K562 (cell line): ENCODE data around the gene ATP6V0D1. TPM values are rescaled to one million over a fixed set of nuclear protein-coding genes. Genes with fewer than 3 reads are reported as not detected.

Source experiments
- ARID1B ChIP-seq: fragments of 450-650 bp; IDR thresholded peaks from 2 replicates; pipeline ENCODE4 v1.6.1; 2016; ENCODE audit warnings: antibody characterized with exemption, mild to moderate bottlenecking, inconsistent platforms
- ARID3B ChIP-seq: fragments of 250-450 bp; sonication (Bioruptor Pico); IDR thresholded peaks from 2 replicates; pipeline ENCODE4 v1.4.0; 2020; ENCODE audit warnings: borderline replicate concordance
- ATF2 ChIP-seq: sonication (generic); formaldehyde crosslinking; IDR thresholded peaks from 2 replicates; pipeline ENCODE4 v1.8.1; 2022; ENCODE audit warnings: missing genetic modification reagents
- ATF4 ChIP-seq: fragments of 450-650 bp; formaldehyde crosslinking; IDR thresholded peaks from 2 replicates; pipeline ENCODE4 v1.4.0; 2022; ENCODE audit warnings: mild to moderate bottlenecking, moderate library complexity
- CBX5 ChIP-seq: IDR thresholded peaks from 2 replicates; pipeline ENCODE4 v1.6.1; 2014; ENCODE audit warnings: low read depth, borderline replicate concordance
- CC2D1A ChIP-seq: fragments of 450-650 bp; IDR thresholded peaks from 2 replicates; pipeline ENCODE4 v1.6.1; 2017; ENCODE audit warnings: mild to moderate bottlenecking
- EP300 ChIP-seq: IDR thresholded peaks from 2 replicates; pipeline ENCODE4 v1.6.1; 2012; ENCODE audit warnings: low read length, improper control_type of control experiment
- EP400 ChIP-seq: fragments of 450-650 bp; IDR thresholded peaks from 2 replicates; pipeline ENCODE4 v1.6.1; 2017; ENCODE audit warnings: antibody characterized with exemption, mild to moderate bottlenecking, moderate library complexity
- FOXA3 ChIP-seq, 2 experiments: fragments of 450-650 bp in 1 of 2; sonication (generic) in 1 of 2; formaldehyde crosslinking; IDR thresholded peaks in 1 of 2; conservative IDR thresholded peaks in 1 of 2; 2 replicates each; pipeline versions ENCODE4 v1.4.0 to v1.8.0; 2020 to 2022; ENCODE audit warnings: mild to moderate bottlenecking in 2 of 2, missing genetic modification reagents in 1 of 2
- ID3 ChIP-seq, 2 experiments: fragments of 250-450 bp in 1 of 2; fragments of 450-650 bp in 1 of 2; sonication (Bioruptor Pico) in 1 of 2; IDR thresholded peaks; 2 replicates each; pipeline versions ENCODE4 v1.6.1 to v1.8.0; 2016 to 2021; ENCODE audit warnings: mild to moderate bottlenecking in 2 of 2, moderate library complexity in 2 of 2, missing compliant biosample characterization in 1 of 2, missing genetic modification characterization in 1 of 2
- JUN ChIP-seq, 2 experiments: sonication (generic) in 1 of 2; formaldehyde crosslinking in 1 of 2; IDR thresholded peaks; 2 replicates each; pipeline versions ENCODE4 v1.6.1 to v1.8.0; 2012 to 2022; ENCODE audit warnings: borderline replicate concordance in 2 of 2, mild to moderate bottlenecking in 2 of 2, improper control_type of control experiment in 1 of 2, low read depth in 1 of 2, low read length in 1 of 2, missing genetic modification reagents in 1 of 2
- MNT ChIP-seq, 2 experiments: fragments of 450-650 bp; conservative IDR thresholded peaks; 2 replicates each; pipeline ENCODE4 v1.6.1; 2017; ENCODE audit warnings: mild to moderate bottlenecking in 2 of 2, moderate library complexity in 2 of 2
- NR3C1 ChIP-seq: sonication (generic); formaldehyde crosslinking; IDR thresholded peaks from 2 replicates; pipeline ENCODE4 v1.8.1; 2022; ENCODE audit warnings: missing genetic modification reagents
- SMARCC2 ChIP-seq: fragments of 450-650 bp; IDR thresholded peaks from 2 replicates; pipeline ENCODE4 v1.6.1; 2017; ENCODE audit warnings: antibody characterized with exemption, moderate library complexity, mild to moderate bottlenecking, low read depth
- U2AF2 ChIP-seq: fragments of 200-400 bp; formaldehyde crosslinking; optimal IDR thresholded peaks from 2 replicates; pipeline ENCODE3; 2017; ENCODE audit warnings: low read depth, mild to moderate bottlenecking, low read length
- ZNF280B ChIP-seq: fragments of 250-450 bp; sonication (Bioruptor Pico); IDR thresholded peaks from 2 replicates; pipeline ENCODE4 v1.5.1; 2021; ENCODE audit warnings: mild to moderate bottlenecking
- ZNF507 ChIP-seq: conservative IDR thresholded peaks from 2 replicates; pipeline ENCODE4 v1.6.1; 2017; ENCODE audit warnings: missing genetic modification characterization, missing compliant biosample characterization
- ZNF76 ChIP-seq: fragments of 250-450 bp; sonication (Bioruptor Pico); IDR thresholded peaks from 2 replicates; pipeline ENCODE4 v1.4.0; 2020; ENCODE audit warnings: mild to moderate bottlenecking, moderate library complexity, borderline replicate concordance
- polyA plus RNA-seq, 8 experiments: library from polyadenylated mRNA; depleted of rRNA in 4 of 8; stranded (reverse) in 5 of 8; unstranded in 3 of 8; fragments of >200 nt; fragmentation: Nextera tagmentation in 2 of 8; fragmentation: Illumina TruSeq in 1 of 8; extraction: Ambion mirVana in 2 of 8; extraction: Trizol in 1 of 8; gene quantifications; 2 replicates each; pipeline versions ENCODE4 v1.2.1 to v1.2.3, GENCODE V29; 2011 to 2014; ENCODE audit warnings: inconsistent platforms in 1 of 8, missing spikeins in 1 of 8
- total RNA-seq, 7 experiments: library from RNA; depleted of rRNA in 6 of 7; stranded (reverse); fragments of >200 nt in 6 of 7; fragmentation: Illumina TruSeq in 2 of 7; extraction: Trizol in 2 of 7; gene quantifications; 2 replicates each; pipeline versions ENCODE4 v1.2.1 to v1.2.3, GENCODE V29; 2011 to 2021; ENCODE audit warnings: low replicate concordance in 1 of 7

ATP6V0D1 gene
- total and polyA plus RNA-seq, 9 of the 15 experiments (the other 6 are each of a cell fraction or from before 2014, with no cell fraction given): 23.2 to 69.7 (median 45.6) TPM

- TF ChIP-seq ID3 (CRISPR knock-in tag; IDR thresholded peaks at IDR 0.05): no peak
- TF ChIP-seq ID3 (tag; IDR thresholded peaks at IDR 0.05): no peak
- no peak for TF ChIP-seq ATF2 (CRISPR knock-in tag)
- peak; percentile 40; the same call in 1 of the 2 replicates for TF ChIP-seq ARID1B
- TF ChIP-seq ZNF76: no peak
- TF ChIP-seq ARID3B (CRISPR knock-in tag): no peak
- peak in 1 of 2 experiments; percentile 73; a peak in 3 of 4 replicates for TF ChIP-seq MNT (conservative IDR thresholded peaks at IDR 0.05)
- no peak for TF ChIP-seq CBX5
- peak; percentile 76 for TF ChIP-seq CC2D1A
- peak; percentile 65 for TF ChIP-seq EP300
- TF ChIP-seq JUN (IDR thresholded peaks at IDR 0.05; ENCODE audit: borderline replicate concordance, low read depth, low read length): no peak
- TF ChIP-seq JUN (CRISPR knock-in tag; IDR thresholded peaks at IDR 0.05; ENCODE audit: borderline replicate concordance): no peak
- TF ChIP-seq ZNF507 (tag): no peak
- no peak for TF ChIP-seq SMARCC2
- TF ChIP-seq FOXA3 (CRISPR knock-in tag; conservative IDR thresholded peaks at IDR 0.05 in 1 of 2, IDR thresholded peaks at IDR 0.05 in 1 of 2): no peak
- TF ChIP-seq ATF4 (CRISPR knock-in tag): no peak
- TF ChIP-seq U2AF2: no peak
- peak; percentile 67 for TF ChIP-seq EP400
- no peak for TF ChIP-seq NR3C1 (CRISPR knock-in tag)
- TF ChIP-seq ZNF280B: no peak
Measured at GRCh38 chr16:67521095-67521804, 40.3 kb upstream of the ATP6V0D1 start (continued).
